Ovary (tissue), 3 donors: Measurements from ENCODE around the gene FAM217B.

Experiments
- EP300 ChIP-seq: sonication (generic); formaldehyde crosslinking; IDR thresholded peaks from one replicate; pipeline ENCODE4 v1.6.1; 2017; ENCODE audit warnings: antibody characterized with exemption
- POLR2A ChIP-seq: fragments of 450-650 bp; IDR thresholded peaks from one replicate; pipeline ENCODE4 v1.6.1; 2017; ENCODE audit warnings: antibody characterized with exemption, mild to moderate bottlenecking, moderate library complexity
- TF ChIP-seq, protein P1 (sequence below), 3 donors: fragments of 450-650 bp in 2 of 3; fragments of 200-600 bp in 1 of 3; IDR thresholded peaks; one replicate each; pipeline versions ENCODE4 v1.5.1 to v1.8.0; 2016 to 2022; ENCODE audit warnings: antibody characterized with exemption in 3 of 3, mild to moderate bottlenecking in 1 of 3
- donor health status: DM: no; HTN: no; CAD: no.

DNA sequence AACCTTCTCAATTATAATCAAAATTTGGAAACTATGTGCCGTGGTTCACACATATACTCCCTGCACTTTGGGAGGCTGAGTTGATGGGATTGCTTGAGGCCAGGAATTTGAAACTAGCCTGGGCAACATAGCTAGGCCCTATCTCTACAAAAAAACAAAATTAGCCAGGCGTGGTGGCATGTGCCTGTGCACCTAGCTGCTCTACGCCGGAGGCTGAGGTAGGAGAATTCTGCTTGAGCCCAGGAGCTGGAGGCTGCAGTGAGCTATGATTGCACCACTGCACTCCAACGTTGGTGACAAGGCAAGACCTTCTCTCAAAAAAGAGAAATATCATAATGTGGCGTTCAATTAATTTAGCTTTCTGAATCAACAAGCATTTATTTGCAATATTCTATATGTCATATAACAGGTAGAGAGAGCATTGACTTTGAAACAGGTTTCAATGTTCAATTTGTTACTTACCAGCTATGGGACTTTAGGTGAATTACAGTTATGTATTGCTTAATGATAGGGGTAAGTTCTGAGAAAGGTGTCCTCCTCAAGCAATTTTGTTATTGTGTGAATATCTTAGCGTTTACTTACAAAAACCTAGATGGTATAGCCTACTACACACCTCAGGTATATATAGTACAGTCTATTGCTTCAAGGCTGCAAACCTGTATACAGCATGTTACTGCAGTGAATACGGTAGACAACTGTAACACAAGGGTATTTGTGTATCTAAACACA is 4.6 kb upstream of the FAM217B start:
- TF ChIP-seq, protein P1, sequence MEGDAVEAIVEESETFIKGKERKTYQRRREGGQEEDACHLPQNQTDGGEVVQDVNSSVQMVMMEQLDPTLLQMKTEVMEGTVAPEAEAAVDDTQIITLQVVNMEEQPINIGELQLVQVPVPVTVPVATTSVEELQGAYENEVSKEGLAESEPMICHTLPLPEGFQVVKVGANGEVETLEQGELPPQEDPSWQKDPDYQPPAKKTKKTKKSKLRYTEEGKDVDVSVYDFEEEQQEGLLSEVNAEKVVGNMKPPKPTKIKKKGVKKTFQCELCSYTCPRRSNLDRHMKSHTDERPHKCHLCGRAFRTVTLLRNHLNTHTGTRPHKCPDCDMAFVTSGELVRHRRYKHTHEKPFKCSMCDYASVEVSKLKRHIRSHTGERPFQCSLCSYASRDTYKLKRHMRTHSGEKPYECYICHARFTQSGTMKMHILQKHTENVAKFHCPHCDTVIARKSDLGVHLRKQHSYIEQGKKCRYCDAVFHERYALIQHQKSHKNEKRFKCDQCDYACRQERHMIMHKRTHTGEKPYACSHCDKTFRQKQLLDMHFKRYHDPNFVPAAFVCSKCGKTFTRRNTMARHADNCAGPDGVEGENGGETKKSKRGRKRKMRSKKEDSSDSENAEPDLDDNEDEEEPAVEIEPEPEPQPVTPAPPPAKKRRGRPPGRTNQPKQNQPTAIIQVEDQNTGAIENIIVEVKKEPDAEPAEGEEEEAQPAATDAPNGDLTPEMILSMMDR (IDR thresholded peaks at IDR 0.05): no peak
- no peak for TF ChIP-seq POLR2A
- TF ChIP-seq EP300: no peak
